ENCODE measurements around the gene ANKRD12. TPM values are rescaled to one million over a fixed set of nuclear protein-coding genes. Genes with fewer than 3 reads are reported as not detected.
"Not testable (repeated sequence)": the region's sequence is repeated elsewhere in the genome, so short reads cannot be mapped to it uniquely, and the experiment has no call there.

ANKRD12 gene
- total RNA-seq, 1 donor from 2014 or later = 30.9 TPM

DNA sequence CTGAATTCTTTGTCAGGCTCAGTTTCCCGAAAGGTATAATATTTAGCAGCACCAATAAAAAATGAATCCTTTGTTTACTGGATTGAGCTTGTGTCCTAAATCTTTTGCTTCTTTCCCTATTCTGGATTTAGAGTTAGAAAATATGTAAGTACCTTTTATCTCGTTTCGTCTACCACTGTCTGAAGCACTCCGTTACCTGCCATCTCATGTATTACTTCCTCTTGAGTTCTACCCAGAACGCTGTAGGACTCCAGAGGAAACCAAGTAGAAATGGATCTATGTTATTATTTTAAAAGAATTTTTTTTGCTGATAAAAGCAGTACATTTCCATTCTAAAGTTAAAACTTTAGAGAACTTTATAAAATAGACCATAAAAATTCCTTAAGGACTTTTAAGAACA is 13.5 kb downstream of the ANKRD12 start:
- H3K27ac Mint-ChIP-seq (ENCODE audit: unreplicated experiment) = no peak overlapping the region

DNA sequence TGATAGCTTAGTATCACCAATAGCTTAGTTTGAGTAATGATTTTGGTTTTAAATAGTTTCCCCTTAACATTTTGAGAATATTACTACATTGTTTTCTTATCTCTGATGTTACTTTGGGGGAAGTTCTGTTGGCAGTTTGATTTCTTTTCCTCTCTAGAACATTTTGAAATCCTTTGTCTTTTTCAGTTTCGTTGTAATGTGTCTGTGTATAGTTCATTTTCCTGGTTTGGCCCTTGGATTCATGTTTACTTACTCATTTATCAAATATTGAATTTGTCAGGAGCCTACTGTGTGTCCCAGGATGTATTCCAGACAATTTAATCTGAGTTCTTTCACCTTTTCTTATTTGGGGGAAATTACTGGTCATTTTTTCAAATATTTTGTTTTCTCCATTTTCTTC is 16.7 kb downstream of the ANKRD12 start:
- Mint-ChIP-seq H3K27ac (ENCODE audit: unreplicated experiment) (no peak overlapping the region), H3K9me3 (no peaks in the 10 kb centered on the region), H3K4me3 (no peak overlapping the region), H3K27me3 (ENCODE audit: low read depth) (no peaks in the 10 kb centered on the region), H3K36me3 (ENCODE audit: low read depth) (no peaks in the 10 kb centered on the region), H3K4me1 (peaks cover 3% of the 10 kb centered on the region)
- no peak for DNase-seq (ENCODE audit: low read depth, low spot score)
- TF ChIP-seq, protein P1, sequence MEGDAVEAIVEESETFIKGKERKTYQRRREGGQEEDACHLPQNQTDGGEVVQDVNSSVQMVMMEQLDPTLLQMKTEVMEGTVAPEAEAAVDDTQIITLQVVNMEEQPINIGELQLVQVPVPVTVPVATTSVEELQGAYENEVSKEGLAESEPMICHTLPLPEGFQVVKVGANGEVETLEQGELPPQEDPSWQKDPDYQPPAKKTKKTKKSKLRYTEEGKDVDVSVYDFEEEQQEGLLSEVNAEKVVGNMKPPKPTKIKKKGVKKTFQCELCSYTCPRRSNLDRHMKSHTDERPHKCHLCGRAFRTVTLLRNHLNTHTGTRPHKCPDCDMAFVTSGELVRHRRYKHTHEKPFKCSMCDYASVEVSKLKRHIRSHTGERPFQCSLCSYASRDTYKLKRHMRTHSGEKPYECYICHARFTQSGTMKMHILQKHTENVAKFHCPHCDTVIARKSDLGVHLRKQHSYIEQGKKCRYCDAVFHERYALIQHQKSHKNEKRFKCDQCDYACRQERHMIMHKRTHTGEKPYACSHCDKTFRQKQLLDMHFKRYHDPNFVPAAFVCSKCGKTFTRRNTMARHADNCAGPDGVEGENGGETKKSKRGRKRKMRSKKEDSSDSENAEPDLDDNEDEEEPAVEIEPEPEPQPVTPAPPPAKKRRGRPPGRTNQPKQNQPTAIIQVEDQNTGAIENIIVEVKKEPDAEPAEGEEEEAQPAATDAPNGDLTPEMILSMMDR (conservative IDR thresholded peaks at IDR 0.05) = no peak

More for the DNA sequence above, 13.5 kb downstream of the ANKRD12 start:
- no peak overlapping the region for H3K4me3 Mint-ChIP-seq
- H3K4me1 Mint-ChIP-seq = peaks cover 11% of the 10 kb centered on the region
- no peaks in the 10 kb centered on the region for H3K27me3 Mint-ChIP-seq (ENCODE audit: low read depth)
- no peaks in the 10 kb centered on the region for H3K9me3 Mint-ChIP-seq
- DNase-seq (ENCODE audit: low read depth, low spot score) = no peak
- TF ChIP-seq, protein P1 (conservative IDR thresholded peaks at IDR 0.05) = no peak
- no peaks in the 10 kb centered on the region for H3K36me3 Mint-ChIP-seq (ENCODE audit: low read depth)

DNA sequence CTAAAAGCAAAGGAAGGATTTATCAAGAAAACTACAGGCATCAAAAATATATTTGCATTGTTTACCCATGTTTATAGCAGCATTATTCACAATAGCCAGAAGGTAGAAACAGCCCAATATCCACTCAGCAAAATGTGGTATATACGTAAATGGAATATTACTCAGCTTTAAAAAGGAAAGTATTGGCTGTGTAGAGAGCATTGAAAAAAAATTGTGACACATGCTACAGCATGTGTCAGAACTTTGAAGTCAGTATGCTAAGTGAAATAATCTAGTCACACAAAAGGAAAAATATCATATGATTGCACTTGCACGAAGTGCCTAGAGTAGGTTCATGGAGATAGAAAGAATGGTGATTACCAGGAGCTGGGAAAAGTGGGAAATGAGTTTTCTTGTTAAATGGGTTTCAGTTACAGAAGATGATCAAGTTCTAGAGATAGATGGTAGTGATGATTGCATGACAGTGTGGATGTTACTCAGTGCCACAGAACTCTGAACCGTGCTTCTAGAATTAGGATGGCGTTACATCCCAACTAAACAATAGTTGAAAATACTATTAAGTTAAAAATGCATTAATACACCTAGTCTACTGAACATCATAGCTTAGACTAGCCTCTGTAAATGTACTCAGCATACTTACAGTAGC is 20.1 kb downstream of the ANKRD12 start:
- H3K9me3 Mint-ChIP-seq = no peaks in the 10 kb centered on the region
- peaks cover 2% of the 10 kb centered on the region for H3K36me3 Mint-ChIP-seq (ENCODE audit: low read depth)
- no peaks in the 10 kb centered on the region for H3K4me1 Mint-ChIP-seq
- DNase-seq (ENCODE audit: low read depth, low spot score) = no peak
- no peak overlapping the region for H3K4me3 Mint-ChIP-seq
- no peaks in the 10 kb centered on the region for H3K27me3 Mint-ChIP-seq (ENCODE audit: low read depth)
- no peak overlapping the region for H3K27ac Mint-ChIP-seq (ENCODE audit: unreplicated experiment)
- TF ChIP-seq, protein P1 (conservative IDR thresholded peaks at IDR 0.05) = no peak

DNA sequence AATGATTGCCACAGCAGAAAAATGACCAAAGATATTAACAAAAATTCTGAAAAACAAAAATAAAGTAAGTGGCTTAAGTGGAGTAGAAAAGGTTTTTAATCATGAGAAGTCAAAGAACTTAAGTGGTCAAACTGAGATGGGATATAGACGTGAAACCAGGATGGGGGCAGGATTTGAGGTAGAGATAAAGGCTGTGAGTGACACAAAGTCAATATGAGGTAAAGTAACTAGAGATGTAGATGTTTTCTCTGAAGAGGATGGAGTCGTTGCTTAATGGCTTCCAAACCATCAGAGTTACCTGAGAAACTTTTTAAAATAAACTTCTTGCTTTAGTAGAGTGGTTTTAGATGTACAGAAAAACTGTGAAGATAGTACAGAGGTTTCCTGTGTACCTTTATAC is 21.2 kb downstream of the ANKRD12 start:
- no peaks in the 10 kb centered on the region for H3K27me3 Mint-ChIP-seq (ENCODE audit: low read depth)
- peaks cover 11% of the 10 kb centered on the region for H3K36me3 Mint-ChIP-seq (ENCODE audit: low read depth)
- H3K4me1 Mint-ChIP-seq = no peaks in the 10 kb centered on the region
- peaks cover 2% of the 10 kb centered on the region for H3K9me3 Mint-ChIP-seq
- no peak overlapping the region for H3K4me3 Mint-ChIP-seq
- no peak overlapping the region for H3K27ac Mint-ChIP-seq (ENCODE audit: unreplicated experiment)
- DNase-seq (ENCODE audit: low read depth, low spot score) = no peak
- TF ChIP-seq, protein P1 (conservative IDR thresholded peaks at IDR 0.05) = no peak

DNA sequence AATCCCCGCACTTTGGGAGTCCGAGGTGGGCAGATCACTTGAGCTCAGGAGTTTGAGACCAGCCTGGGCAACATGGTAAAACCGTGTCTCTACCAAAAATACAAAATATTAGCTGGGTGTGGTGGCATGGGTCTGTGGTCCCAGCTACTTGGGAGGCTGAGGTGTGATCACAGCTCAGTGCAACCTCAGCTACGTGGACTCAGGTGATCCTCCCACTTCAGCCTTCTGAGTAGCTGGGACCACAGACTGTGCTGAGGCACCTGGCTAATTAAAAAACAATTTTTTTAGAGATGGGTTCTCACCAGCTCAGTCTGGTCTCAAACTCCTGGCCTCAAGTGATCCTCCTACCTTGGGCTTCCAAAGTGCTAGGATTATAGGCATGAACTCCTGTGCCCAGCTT is 23.4 kb downstream of the ANKRD12 start:
- H3K27ac Mint-ChIP-seq (ENCODE audit: unreplicated experiment) = no peak overlapping the region
- no peaks in the 10 kb centered on the region for H3K27me3 Mint-ChIP-seq (ENCODE audit: low read depth)
- peaks cover 14% of the 10 kb centered on the region for H3K9me3 Mint-ChIP-seq
- DNase-seq (ENCODE audit: low read depth, low spot score) = no peak
- H3K36me3 Mint-ChIP-seq (ENCODE audit: low read depth) = peaks cover 30% of the 10 kb centered on the region
- no peaks in the 10 kb centered on the region for H3K4me1 Mint-ChIP-seq
- TF ChIP-seq, protein P1 (conservative IDR thresholded peaks at IDR 0.05) = no peak
- no peak overlapping the region for H3K4me3 Mint-ChIP-seq

DNA sequence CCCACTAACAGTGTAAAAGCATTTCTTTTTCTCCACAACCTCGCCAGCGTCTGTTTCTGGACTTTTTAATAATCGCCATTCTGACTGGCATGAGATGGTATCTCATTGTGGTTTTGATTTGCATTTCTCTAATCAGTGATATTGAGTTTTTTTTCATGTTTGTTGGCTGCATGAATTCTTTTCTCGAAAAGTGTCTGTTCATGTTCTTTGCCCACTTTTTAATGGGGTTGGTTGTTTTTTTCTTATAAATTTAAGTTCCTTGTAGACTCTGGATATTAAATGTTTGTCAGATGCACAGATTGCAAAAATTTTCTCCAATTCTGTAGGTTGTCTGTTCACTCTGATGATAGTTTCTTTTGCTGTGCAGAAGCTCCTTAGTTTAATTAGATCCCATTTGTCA is 26.1 kb downstream of the ANKRD12 start:
- H3K27ac Mint-ChIP-seq (ENCODE audit: unreplicated experiment); H3K27me3 Mint-ChIP-seq (ENCODE audit: low read depth); H3K4me1 Mint-ChIP-seq; H3K4me3 Mint-ChIP-seq; DNase-seq (ENCODE audit: low read depth, low spot score): not testable (repeated sequence)
- peaks cover 36% of the 10 kb centered on the region for H3K36me3 Mint-ChIP-seq (ENCODE audit: low read depth)
- peaks cover 20% of the 10 kb centered on the region for H3K9me3 Mint-ChIP-seq

DNA sequence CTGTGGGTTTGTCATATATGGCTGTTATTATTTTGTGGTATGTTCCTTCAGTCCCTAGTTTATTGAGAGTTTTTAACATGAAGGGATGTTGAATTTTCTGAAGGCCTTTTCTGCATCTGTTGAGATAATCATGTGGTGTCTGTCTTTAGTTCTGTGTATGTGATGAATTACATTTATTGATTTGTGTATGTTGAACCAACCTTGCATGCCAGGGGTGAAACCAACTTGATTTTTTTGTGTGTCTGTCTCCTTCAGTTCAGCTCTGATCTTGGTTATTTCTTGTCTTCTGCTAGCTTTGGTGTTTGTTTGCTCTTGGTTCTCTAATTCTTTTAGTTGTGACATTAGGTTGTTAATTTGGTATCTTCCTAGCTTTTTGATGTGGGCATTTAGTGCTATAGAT is 27.6 kb downstream of the ANKRD12 start:
- DNase-seq (ENCODE audit: low read depth, low spot score); H3K27me3 Mint-ChIP-seq (ENCODE audit: low read depth); H3K27ac Mint-ChIP-seq (ENCODE audit: unreplicated experiment); H3K4me1 Mint-ChIP-seq; H3K4me3 Mint-ChIP-seq: not testable (repeated sequence)
- Mint-ChIP-seq H3K36me3 (ENCODE audit: low read depth) (peaks cover 44% of the 10 kb centered on the region), H3K9me3 (peaks cover 22% of the 10 kb centered on the region)

DNA sequence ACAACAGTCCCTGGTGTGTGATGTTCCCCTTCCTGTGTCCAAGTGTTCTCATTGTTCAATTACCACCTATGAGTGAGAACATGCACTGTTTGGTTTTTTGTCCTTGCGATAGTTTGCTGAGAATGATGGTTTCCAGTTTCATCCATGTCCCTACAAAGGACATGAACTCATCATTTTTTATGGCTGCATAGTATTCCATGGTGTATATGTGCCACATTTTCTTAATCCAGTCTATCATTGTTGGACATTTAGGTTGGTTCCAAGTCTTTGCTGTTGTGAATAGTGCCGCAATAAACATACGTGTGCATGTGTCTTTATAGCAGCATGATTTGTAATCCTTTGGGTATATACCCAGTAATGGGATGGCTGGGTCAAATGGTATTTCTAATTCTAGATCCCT is 29.3 kb downstream of the ANKRD12 start:
- Mint-ChIP-seq H3K9me3 (peaks cover 29% of the 10 kb centered on the region), H3K36me3 (ENCODE audit: low read depth) (peaks cover 52% of the 10 kb centered on the region)

DNA sequence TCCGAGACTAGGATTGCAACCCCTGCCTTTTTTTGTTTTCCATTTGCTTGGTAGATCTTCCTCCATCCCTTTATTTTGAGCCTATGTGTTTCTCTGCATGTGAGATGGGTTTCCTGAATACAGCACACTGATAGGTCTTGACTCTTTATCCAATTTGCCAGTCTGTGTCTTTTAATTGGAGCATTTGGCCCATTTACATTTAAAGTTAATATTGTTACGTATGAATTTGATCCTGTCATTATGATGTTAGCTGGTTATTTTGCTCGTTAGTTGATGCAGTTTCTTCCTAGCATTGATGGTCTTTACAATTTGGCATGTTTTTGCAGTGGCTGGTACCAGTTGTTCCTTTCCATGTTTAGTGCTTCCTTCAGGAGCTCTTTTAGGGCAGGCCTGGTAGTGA is 32.9 kb downstream of the ANKRD12 start:
- H3K27me3 Mint-ChIP-seq (ENCODE audit: low read depth); H3K27ac Mint-ChIP-seq (ENCODE audit: unreplicated experiment); H3K4me1 Mint-ChIP-seq; H3K4me3 Mint-ChIP-seq; DNase-seq (ENCODE audit: low read depth, low spot score): not testable (repeated sequence)
- peaks cover 19% of the 10 kb centered on the region for H3K9me3 Mint-ChIP-seq
- H3K36me3 Mint-ChIP-seq (ENCODE audit: low read depth) = peaks cover 42% of the 10 kb centered on the region

More for the DNA sequence above, 29.3 kb downstream of the ANKRD12 start:
- DNase-seq (ENCODE audit: low read depth, low spot score); H3K4me1 Mint-ChIP-seq; H3K27me3 Mint-ChIP-seq (ENCODE audit: low read depth); H3K27ac Mint-ChIP-seq (ENCODE audit: unreplicated experiment); H3K4me3 Mint-ChIP-seq: not testable (repeated sequence)

Data from neural crest cell (in vitro differentiated cells).